ENCODE data around the gene KLF3.

DNA sequence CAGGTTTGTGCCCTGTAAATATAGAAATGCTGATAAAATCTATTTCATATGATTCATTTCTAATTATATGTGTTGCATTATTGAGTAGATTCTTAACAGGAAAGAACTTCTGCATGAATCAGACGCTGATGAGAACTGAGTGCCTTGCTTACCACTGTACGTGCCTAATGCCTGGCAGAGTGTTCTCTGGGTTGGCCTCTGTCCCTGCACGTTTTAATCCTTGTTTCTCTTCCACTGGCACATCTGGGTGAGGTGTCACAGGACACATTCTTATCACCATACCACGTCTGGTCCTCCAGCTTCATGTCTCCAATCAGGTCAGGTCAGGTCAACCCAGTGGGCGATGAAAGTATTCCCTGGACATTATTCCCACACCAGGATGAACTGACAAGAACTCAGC is 53.6 kb downstream of the KLF3 start:
- no peak for TF ChIP-seq POLR2A (IDR thresholded peaks at IDR 0.05; ENCODE audit: low read length)
- TF ChIP-seq GATA1 (IDR thresholded peaks at IDR 0.05; ENCODE audit: low read depth, low read length): no peak

All from erythroblast (primary cell).